NCI-H526 treated with DMSO at 0.1 percent for 48 hours (cell line): Measurements from ENCODE around the gene COL6A2.
"Not testable (repeated sequence)": the region's sequence is repeated elsewhere in the genome, so short reads cannot be mapped to it uniquely, and the experiment has no call there.

Experiments used
- DNase-seq: peaks from one replicate; lab custom pipeline; 2025; lab: John Stamatoyannopoulos, UW

The COL6A2 gene

GRCh38 chr21:46061063-46061462 lies 36.8 kb upstream of the COL6A2 start:
- DNase-seq: no peak

GRCh38 chr21:46061518-46061917 lies 36.4 kb upstream of the COL6A2 start:
- DNase-seq: no peak

DNA sequence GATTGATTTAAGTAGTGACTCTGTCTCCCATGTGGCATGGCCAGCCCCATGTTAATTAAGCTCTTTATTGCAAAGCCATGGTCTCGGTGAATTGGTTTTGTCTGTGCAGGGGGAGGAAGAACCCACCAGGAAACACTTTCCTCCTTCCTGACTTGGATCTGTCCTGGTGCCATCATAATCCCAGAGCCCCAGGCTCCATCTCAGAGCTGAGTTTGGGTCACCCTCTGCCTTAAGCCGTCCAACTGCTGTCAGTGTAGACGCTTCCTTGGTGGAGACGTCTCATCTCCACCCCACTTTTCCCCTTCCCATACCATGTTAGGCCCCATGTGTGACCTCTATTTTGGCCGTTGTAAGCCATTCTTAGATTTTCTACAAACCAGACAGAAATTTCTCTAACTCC lies 36.0 kb upstream of the COL6A2 start:
- DNase-seq: no peak

DNA sequence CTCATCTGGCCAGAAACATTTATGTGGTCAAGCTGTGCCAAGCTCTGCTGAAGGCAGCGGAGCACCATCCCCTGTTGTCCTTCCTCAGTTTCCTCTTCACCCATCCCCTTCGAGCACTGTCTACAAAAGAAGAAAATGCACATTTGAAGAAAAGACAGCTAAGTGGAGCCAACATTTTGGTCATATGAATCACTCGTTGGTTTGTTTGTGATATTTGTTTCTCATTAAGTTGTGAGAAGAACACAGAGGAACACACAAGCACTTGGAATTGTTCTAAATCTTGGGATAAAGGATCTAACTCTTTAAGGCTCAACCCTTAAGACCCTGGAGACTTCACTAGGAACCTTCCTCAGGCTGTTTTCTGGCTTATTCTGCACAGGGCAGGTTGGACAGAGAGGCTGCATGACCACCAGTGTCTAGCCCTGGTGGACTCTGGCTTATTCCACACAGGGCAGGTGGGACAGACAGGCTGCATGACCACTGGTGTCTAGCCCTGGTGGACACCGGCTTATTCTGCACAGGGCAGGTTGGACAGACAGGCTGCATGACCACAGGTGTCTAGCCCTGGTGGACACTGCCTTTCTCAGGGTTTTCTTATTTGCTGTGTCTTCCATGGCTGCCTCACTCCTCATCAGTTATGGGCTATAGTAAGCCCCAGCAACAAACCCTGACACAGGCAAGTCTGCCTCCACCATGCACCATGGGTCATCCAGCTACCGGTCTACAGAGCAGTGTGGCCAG lies 35.3 kb upstream of the COL6A2 start:
- DNase-seq: no peak

DNA sequence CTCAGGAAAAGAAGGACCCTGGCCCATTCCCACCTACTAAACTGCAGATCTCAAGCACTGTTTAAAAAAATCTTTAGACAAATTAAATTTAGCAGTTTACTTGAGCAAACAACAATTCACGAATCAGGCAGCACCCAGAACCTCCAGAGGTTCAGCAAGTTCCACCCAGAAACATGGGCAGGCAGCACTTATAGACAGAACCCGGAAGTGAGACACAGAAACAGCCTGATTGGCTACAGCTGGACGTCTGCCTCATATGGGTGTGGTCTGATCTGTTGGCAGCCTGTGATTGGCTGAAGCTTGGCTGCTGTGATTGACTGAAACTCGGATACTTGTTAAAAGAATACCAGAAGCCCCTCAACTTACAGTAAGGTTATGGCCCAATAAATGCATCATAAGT lies 34.7 kb upstream of the COL6A2 start:
- no peak for DNase-seq

DNA sequence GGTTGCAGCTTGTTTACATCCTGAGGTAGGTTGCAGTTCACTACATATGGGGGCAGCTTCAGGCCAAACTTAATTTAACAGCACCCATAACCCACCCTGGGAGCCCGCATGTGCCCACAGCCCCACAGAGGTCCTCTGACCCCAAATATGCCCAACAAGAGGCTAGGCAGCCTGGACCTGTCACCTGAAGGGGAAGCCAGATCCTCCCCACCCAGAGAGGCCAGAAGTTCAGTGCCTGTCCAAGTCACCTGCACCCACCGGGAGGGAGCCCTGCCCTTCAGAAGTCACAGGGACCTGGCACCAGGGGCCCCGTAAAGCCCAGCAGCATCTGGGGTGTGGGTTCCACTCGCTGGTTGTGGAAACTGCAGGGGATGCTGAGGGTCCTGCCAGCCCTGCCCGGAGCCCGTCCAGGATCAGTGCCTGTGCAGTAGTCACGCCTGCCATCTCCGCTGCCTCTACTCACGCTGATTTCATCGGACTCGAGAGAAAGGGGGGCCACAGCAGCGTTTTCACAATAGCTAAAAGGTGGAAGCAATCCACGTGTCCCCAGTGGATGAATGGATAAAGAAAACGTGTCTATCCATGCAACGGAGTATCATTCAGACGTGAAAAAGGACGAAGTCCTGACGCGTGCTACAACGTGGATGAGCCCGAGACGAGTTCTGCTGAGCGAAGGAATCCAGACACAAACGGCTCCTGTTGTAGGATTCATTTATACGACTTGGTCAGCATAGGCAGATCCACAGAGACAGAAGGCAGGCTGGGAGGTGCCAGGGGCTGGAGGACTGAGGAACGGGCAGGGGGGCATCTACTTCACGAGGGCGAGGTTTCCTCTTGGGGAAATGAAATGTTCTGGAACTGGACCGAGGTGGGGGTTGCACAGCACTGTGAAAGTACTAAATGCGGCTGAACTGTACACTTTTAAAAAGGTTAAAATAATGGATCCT lies 33.9 kb upstream of the COL6A2 start:
- no peak for DNase-seq

- no peak for DNase-seq
Measured at GRCh38 chr21:46064870-46065214, 33.1 kb upstream of the COL6A2 start.

DNA sequence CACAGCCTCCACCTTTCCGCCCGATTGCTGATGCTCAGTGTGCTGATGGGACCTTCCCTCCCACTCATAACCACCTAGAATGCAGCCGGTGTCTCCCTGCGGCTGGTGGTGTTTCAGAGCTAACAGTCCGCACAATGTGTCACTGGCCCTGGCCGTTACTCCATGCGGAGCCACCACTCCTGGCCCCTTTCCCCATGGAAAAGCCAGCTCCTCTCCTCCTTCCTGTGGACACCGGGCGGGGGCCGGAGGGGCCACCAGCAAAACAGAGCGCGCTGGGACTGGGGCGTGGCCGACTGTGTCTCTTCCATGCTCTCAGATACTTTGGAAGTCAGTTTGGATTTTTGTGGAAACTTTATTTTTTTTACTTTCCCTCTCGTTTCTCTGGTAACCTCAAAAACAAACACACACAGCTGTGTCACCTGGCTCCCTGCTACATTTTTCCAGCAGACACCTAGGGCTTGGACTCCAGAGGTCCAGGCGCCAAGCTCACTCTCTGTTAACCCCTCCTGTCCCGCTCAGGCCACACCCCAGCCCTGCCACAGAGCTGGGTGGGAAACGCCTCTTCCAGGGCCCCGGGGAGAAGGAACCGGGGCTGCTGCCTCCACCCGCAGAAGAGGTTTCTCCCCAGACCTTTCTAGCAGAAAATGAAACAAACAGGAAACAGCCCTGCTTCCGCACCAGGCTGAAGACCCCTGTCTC lies 32.5 kb upstream of the COL6A2 start:
- no peak for DNase-seq

GRCh38 chr21:46065914-46066551 lies 31.9 kb upstream of the COL6A2 start:
- DNase-seq: no peak

GRCh38 chr21:46066591-46067331 lies 31.2 kb upstream of the COL6A2 start:
- DNase-seq: no peak

GRCh38 chr21:46067505-46068201 lies 30.3 kb upstream of the COL6A2 start:
- DNase-seq: no peak

- DNase-seq: no peak
Measured at GRCh38 chr21:46068516-46069079, 29.3 kb upstream of the COL6A2 start.

DNA sequence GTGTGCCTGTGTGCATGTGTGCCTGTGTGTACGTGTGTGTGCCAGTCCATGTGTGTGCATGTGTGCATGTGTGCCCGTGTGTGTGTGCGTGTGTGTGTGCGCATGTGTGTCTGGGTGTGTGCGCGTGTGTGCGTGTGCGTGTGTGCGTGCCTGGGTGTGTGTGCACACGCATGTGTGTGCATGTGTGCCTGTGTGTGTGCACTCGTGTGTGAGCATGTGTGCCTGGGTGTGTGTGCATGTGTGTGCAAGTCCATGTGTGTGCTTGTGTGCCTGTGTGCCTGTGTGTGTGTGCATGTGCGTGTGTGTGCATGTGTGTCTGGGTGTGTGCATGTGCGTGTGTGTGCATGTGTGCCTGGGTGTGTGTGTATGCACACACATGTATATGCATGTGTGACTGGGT lies 28.7 kb upstream of the COL6A2 start:
- no peak for DNase-seq

DNA sequence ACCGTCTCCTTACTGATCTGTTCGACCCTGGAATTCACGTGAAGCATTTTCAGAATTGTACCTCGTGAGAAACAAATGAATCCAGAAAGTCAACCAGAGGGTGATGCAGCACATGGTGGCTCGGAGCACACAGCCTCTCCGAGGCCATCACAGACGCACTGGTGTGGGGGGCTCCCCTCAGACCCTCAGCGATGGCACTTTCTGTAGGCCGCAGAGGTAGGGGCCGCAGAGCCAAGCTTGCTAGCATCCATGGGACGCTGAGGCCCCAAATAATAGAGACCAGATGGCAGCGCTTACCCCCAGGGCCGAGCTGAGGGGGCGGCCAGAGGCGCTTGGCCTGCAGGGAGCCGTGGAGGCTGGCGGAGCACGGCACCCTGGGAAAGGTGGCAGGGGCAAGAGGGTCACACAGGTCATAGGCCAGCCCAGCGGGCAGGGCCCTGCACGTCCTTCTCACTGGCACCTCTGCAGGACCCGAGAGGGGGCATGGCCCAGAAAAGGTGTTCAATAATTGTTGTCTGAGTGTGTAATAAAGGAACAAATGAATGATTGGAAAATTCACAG lies 28.1 kb upstream of the COL6A2 start:
- no peak for DNase-seq

- DNase-seq: no peak
Measured at GRCh38 chr21:46071082-46071481, 26.8 kb upstream of the COL6A2 start.

DNA sequence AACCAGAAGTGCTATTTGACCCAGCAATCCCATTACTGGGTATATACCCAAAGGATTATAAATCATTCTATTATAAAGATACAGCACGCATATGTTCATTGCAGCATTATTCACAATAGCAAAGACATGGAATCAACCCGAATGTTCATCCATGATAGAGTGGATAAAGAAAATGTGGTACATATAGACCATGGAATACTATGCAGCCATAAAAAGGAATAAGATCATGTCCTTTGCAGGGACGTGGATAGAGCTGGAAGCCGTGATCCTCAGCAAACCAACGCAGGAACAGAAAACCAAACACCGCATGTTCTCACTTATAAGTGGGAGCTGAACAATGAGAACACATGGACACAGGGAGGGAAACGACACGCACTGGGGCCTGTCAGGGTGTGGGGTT lies 21.2 kb upstream of the COL6A2 start:
- DNase-seq: not testable (repeated sequence)

- DNase-seq: no peak
Measured at GRCh38 chr21:46077674-46078101, 20.2 kb upstream of the COL6A2 start.

GRCh38 chr21:46078322-46078977 lies 19.5 kb upstream of the COL6A2 start:
- no peak for DNase-seq

- DNase-seq: no peak
Measured at GRCh38 chr21:46078978-46079351, 18.9 kb upstream of the COL6A2 start.
